ENCODE measurements around the gene RAMP1. TPM values are rescaled to one million over a fixed set of nuclear protein-coding genes. Genes with fewer than 3 reads are reported as not detected.

The RAMP1 gene
- total RNA-seq, 6 experiments from 2014 or later: 10.1 to 75.2 (median 37.5) TPM

DNA sequence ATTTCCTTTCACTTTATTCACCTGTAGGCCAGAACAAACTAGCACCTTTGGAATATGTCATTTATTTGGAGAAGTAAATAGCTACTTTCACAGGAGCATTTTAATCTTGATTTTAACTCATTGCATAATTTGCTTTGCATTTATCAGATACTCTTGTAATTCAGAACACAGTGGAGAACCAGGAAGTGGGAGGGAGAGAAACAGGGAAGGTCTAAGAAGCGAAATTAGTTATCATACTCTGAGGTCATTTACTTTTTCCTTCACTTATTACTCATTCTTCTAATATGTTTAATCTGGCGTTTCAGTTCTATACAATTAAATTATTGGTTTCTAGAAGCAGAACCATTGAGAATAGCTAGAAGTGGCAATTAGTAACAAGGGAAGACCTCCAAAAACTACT, 40.2 kb upstream of the RAMP1 start:
- intact Hi-C loops (cut with DNase I): no loop called here
- Histone ChIP-seq H3K36me3 (no peaks in the 10 kb centered on the region), H3K4me3 (no peak overlapping the region), H3K9me3 (no peaks in the 10 kb centered on the region), H3K4me1 (peaks cover 0 to 7% (median 0%) of the 10 kb centered on the region in 4 donors), H3K27ac (no peak overlapping the region), H3K27me3 (no peaks in the 10 kb centered on the region)
- no peak for DNase-seq
- peak in 2 of 4 donors; percentile 37 to 51 for ATAC-seq
- TF ChIP-seq POLR2A (IDR thresholded peaks at IDR 0.05): no peak
- TF ChIP-seq, protein P1, sequence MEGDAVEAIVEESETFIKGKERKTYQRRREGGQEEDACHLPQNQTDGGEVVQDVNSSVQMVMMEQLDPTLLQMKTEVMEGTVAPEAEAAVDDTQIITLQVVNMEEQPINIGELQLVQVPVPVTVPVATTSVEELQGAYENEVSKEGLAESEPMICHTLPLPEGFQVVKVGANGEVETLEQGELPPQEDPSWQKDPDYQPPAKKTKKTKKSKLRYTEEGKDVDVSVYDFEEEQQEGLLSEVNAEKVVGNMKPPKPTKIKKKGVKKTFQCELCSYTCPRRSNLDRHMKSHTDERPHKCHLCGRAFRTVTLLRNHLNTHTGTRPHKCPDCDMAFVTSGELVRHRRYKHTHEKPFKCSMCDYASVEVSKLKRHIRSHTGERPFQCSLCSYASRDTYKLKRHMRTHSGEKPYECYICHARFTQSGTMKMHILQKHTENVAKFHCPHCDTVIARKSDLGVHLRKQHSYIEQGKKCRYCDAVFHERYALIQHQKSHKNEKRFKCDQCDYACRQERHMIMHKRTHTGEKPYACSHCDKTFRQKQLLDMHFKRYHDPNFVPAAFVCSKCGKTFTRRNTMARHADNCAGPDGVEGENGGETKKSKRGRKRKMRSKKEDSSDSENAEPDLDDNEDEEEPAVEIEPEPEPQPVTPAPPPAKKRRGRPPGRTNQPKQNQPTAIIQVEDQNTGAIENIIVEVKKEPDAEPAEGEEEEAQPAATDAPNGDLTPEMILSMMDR (IDR thresholded peaks at IDR 0.05): no peak
- 44% methylated on average over 2 of the region's 2 CpGs for whole genome bisulfite sequencing (ENCODE audit: insufficient coverage, low coverage, low lambda C conversion rate, missing lambda C conversion rate)

DNA sequence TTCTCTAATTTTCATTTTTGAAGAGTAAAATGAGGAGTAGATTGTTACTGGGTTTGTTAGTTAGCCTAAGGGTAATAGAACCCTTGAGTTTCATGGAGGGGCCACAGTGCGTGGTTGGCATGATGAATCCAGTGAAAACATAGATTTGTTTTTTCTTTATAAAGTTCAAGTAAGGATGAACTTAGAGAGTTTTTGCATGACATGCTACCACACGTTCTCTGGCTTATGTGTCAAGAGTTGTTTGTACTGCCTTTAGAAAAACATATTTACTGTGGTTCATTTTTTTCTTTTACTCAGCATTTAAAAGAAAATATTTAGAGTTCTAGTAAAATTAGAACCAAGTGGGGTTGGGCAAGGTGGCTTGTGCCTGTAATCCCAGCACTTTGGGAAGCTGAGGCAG, 39.0 kb upstream of the RAMP1 start:
- no peak overlapping the region for H3K27ac ChIP-seq
- H3K27me3 ChIP-seq: no peaks in the 10 kb centered on the region
- 91% methylated on average over 2 of the region's 2 CpGs for WGBS (ENCODE audit: insufficient coverage, low coverage, low lambda C conversion rate, missing lambda C conversion rate)
- peaks cover 0 to 7% (median 0%) of the 10 kb centered on the region in 4 donors for H3K4me1 ChIP-seq
- intact Hi-C loops (cut with DNase I): no loop called here
- TF ChIP-seq POLR2A (IDR thresholded peaks at IDR 0.05): no peak
- TF ChIP-seq, protein P1 (IDR thresholded peaks at IDR 0.05): no peak
- no peak overlapping the region for H3K4me3 ChIP-seq
- ATAC-seq (no peak), DNase-seq (no peak)
- no peaks in the 10 kb centered on the region for H3K36me3 ChIP-seq
- H3K9me3 ChIP-seq: no peaks in the 10 kb centered on the region

DNA sequence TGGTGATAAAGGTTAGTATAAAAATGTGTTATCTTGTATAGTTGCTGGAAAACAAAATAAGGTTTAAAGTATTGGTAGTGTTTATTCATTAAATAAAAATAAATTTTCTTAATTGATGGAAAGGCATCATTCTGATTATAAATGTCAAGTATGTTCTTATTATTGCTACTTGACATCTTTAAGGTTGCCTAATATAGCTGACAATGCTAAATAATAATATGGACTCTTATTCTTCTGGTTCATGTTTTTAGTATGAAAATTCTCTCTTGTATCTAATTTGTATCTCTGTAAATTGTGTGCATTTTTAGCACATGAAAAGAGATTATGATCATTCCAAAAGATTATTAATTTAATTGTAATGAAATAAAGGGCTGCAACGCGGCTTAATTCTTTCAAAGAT, 35.9 kb upstream of the RAMP1 start:
- Histone ChIP-seq H3K36me3 (no peaks in the 10 kb centered on the region), H3K4me1 (peaks cover 0 to 6% (median 0%) of the 10 kb centered on the region in 4 donors), H3K4me3 (no peak overlapping the region), H3K27me3 (no peaks in the 10 kb centered on the region), H3K9me3 (no peaks in the 10 kb centered on the region), H3K27ac (no peak overlapping the region)
- WGBS (ENCODE audit: insufficient coverage, low coverage, low lambda C conversion rate, missing lambda C conversion rate): 89% methylated on average over 2 of the region's 2 CpGs
- TF ChIP-seq POLR2A (IDR thresholded peaks at IDR 0.05): no peak
- TF ChIP-seq, protein P1 (IDR thresholded peaks at IDR 0.05): no peak
- intact Hi-C loops (cut with DNase I): no loop called here
- DNase-seq (no peak), ATAC-seq (no peak)

DNA sequence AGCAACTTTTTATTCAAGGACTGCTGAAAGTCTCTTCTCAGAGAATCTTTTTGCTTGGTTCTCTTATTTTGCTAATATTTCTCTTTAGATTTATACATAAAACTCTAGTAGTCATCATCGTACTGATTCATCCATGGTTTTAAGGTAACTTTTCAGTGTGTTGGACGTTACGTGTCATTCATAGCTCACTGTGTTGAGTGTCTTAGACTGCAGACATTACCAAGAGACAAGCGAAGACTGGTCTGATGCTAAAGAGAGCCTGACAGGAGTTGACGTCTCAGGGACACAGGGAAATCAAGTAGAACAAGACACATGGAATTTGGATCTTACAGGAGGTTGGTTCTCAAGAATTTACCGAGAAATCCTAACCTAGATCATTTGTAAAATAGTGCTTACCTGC, 35.3 kb upstream of the RAMP1 start:
- ATAC-seq (no peak), DNase-seq (no peak)
- Histone ChIP-seq H3K27ac (no peak overlapping the region), H3K27me3 (no peaks in the 10 kb centered on the region), H3K4me1 (peaks cover 0 to 6% (median 0%) of the 10 kb centered on the region in 4 donors), H3K9me3 (no peaks in the 10 kb centered on the region), H3K4me3 (no peak overlapping the region), H3K36me3 (no peaks in the 10 kb centered on the region)
- 84% methylated on average over 6 of the region's 6 CpGs for WGBS (ENCODE audit: insufficient coverage, low coverage, low lambda C conversion rate, missing lambda C conversion rate)
- no peak for TF ChIP-seq POLR2A (IDR thresholded peaks at IDR 0.05)
- TF ChIP-seq, protein P1 (IDR thresholded peaks at IDR 0.05): no peak
- intact Hi-C loops (cut with DNase I): no loop called here

Measured in right lobe of liver (tissue), 6 donors.